ENCODE measurements around the gene DOCK1. TPM values are rescaled to one million over a fixed set of nuclear protein-coding genes. Genes with fewer than 3 reads are reported as not detected.
"Not testable (repeated sequence)": the region's sequence is repeated elsewhere in the genome, so short reads cannot be mapped to it uniquely, and the experiment has no call there.

DOCK1 gene
- polyA plus RNA-seq, 1 experiment = 37.9 TPM

- ChIA-PET POLR2A (no interaction called here), CTCF (no interaction called here)
- TF ChIP-seq CTCF (IDR thresholded peaks at IDR 0.05; ENCODE audit: low read depth, low read length) = no peak
Measured at GRCh38 chr10:126893206-126893605, 12.0 kb upstream of the DOCK1 start.

GRCh38 chr10:126893841-126894240, 11.4 kb upstream of the DOCK1 start:
- no peak for DNase-seq (ENCODE audit: low read depth, low spot score)
- ChIA-PET POLR2A (no interaction called here), CTCF (no interaction called here)

More at GRCh38 chr10:126893206-126893605, 12.0 kb upstream of the DOCK1 start:
- Histone ChIP-seq H3K4me3 (ENCODE audit: low read depth, low read length) (no peak overlapping the region), H3K27ac (ENCODE audit: low read depth, low read length) (no peak overlapping the region), H3K27me3 (ENCODE audit: control insufficient read depth, insufficient read depth, low read length) (peaks cover 3% of the 10 kb centered on the region), H3K9me3 (ENCODE audit: control insufficient read depth, insufficient read depth, low read length) (peaks cover 12% of the 10 kb centered on the region)
- DNase-seq (ENCODE audit: low read depth, low spot score) = no peak

GRCh38 chr10:126895214-126895781, 9.9 kb upstream of the DOCK1 start:
- no peak overlapping the region for H3K27ac ChIP-seq (ENCODE audit: low read depth, low read length)
- H3K4me3 ChIP-seq (ENCODE audit: low read depth, low read length) = no peak overlapping the region
- no peak for DNase-seq (ENCODE audit: low read depth, low spot score)
- POLR2A ChIA-PET = no interaction called here
- TF ChIP-seq CTCF (IDR thresholded peaks at IDR 0.05; ENCODE audit: low read depth, low read length) = no peak
- CTCF ChIA-PET = no interaction called here
- H3K27me3 ChIP-seq (ENCODE audit: control insufficient read depth, insufficient read depth, low read length) = peaks cover 3% of the 10 kb centered on the region
- H3K9me3 ChIP-seq (ENCODE audit: control insufficient read depth, insufficient read depth, low read length) = peaks cover 17% of the 10 kb centered on the region

More at GRCh38 chr10:126893841-126894240, 11.4 kb upstream of the DOCK1 start:
- H3K27me3 ChIP-seq (ENCODE audit: control insufficient read depth, insufficient read depth, low read length) = peaks cover 3% of the 10 kb centered on the region
- H3K27ac ChIP-seq (ENCODE audit: low read depth, low read length) = no peak overlapping the region
- no peak for TF ChIP-seq CTCF (IDR thresholded peaks at IDR 0.05; ENCODE audit: low read depth, low read length)
- peaks cover 14% of the 10 kb centered on the region for H3K9me3 ChIP-seq (ENCODE audit: control insufficient read depth, insufficient read depth, low read length)
- no peak overlapping the region for H3K4me3 ChIP-seq (ENCODE audit: low read depth, low read length)

GRCh38 chr10:126898460-126898859, 6.8 kb upstream of the DOCK1 start:
- H3K9me3 ChIP-seq (ENCODE audit: control insufficient read depth, insufficient read depth, low read length) = peaks cover 17% of the 10 kb centered on the region; the same call in 1 of the 2 replicates
- no peak for TF ChIP-seq CTCF (IDR thresholded peaks at IDR 0.05; ENCODE audit: low read depth, low read length)
- no peak overlapping the region for H3K27ac ChIP-seq (ENCODE audit: low read depth, low read length)
- CTCF ChIA-PET = no interaction called here
- H3K27me3 ChIP-seq (ENCODE audit: control insufficient read depth, insufficient read depth, low read length) = peaks cover 3% of the 10 kb centered on the region
- POLR2A ChIA-PET = interaction anchor here (0.6 kb wide), 1 partner anchor 221 kb away, joined by 4 read pairs; no protein-coding TSS in a partner anchor
- no peak overlapping the region for H3K4me3 ChIP-seq (ENCODE audit: low read depth, low read length)
- DNase-seq (ENCODE audit: low read depth, low spot score) = no peak

GRCh38 chr10:126899529-126899928, 5.7 kb upstream of the DOCK1 start:
- H3K27me3 ChIP-seq (ENCODE audit: control insufficient read depth, insufficient read depth, low read length); H3K27ac ChIP-seq (ENCODE audit: low read depth, low read length); POLR2A ChIA-PET; H3K4me3 ChIP-seq (ENCODE audit: low read depth, low read length); CTCF ChIA-PET; DNase-seq (ENCODE audit: low read depth, low spot score): not testable (repeated sequence)
- peaks cover 17% of the 10 kb centered on the region; the same call in 1 of the 2 replicates for H3K9me3 ChIP-seq (ENCODE audit: control insufficient read depth, insufficient read depth, low read length)

Measured in AG04450 (cell line).